ENCODE measurements around the gene KCTD20. TPM values are rescaled to one million over a fixed set of nuclear protein-coding genes. Genes with fewer than 3 reads are reported as not detected.

Gene KCTD20
- total and polyA plus RNA-seq, 9 of the 15 experiments (the other 6 are each of a cell fraction or from before 2014, with no cell fraction given): 28.9 to 160 (median 70.6) TPM

GRCh38 chr6:36423101-36423824 lies 19.5 kb upstream of the KCTD20 start (continued):
- TF ChIP-seq ILK (tag; IDR thresholded peaks at IDR 0.05; ENCODE audit: borderline replicate concordance, low read depth): no peak
- no peak; the same call in 1 of the 2 replicates for TF ChIP-seq PKNOX1 (IDR thresholded peaks at IDR 0.05)
- TF ChIP-seq ELF4 (CRISPR knock-in tag; IDR thresholded peaks at IDR 0.05): no peak
- TF ChIP-seq TFAM (CRISPR knock-in tag; conservative IDR thresholded peaks at IDR 0.05): no peak
- no peak for TF ChIP-seq ZNF347 (CRISPR knock-in tag; IDR thresholded peaks at IDR 0.05; ENCODE audit: low read depth)
- no peak for TF ChIP-seq KLF13 (tag; IDR thresholded peaks at IDR 0.05; ENCODE audit: borderline replicate concordance, low read depth)
- TF ChIP-seq SP1 (CRISPR knock-in tag; IDR thresholded peaks at IDR 0.05): peak; percentile 61; the same call in 1 of the 2 replicates
- TF ChIP-seq E2F3 (CRISPR knock-in tag; IDR thresholded peaks at IDR 0.05): peak; percentile 94
- TF ChIP-seq, protein P1, sequence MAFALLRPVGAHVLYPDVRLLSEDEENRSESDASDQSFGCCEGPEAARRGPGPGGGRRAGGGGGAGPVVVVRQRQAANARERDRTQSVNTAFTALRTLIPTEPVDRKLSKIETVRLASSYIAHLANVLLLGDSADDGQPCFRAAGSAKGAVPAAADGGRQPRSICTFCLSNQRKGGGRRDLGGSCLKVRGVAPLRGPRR (CRISPR knock-in tag; IDR thresholded peaks at IDR 0.05): 0 out of 2 replicates have a peak, but pooled peaks have one; percentile 74
- TF ChIP-seq ID3 (CRISPR knock-in tag; IDR thresholded peaks at IDR 0.05): no peak
- TF ChIP-seq ID3 (tag; IDR thresholded peaks at IDR 0.05): no peak; the same call in 1 of the 2 replicates
- no peak for TF ChIP-seq ZNF274 (IDR thresholded peaks at IDR 0.05; ENCODE audit: borderline replicate concordance, low read depth, low read length)
- no peak for TF ChIP-seq MTF1 (CRISPR knock-in tag; IDR thresholded peaks at IDR 0.05; ENCODE audit: borderline replicate concordance)
- no peak for TF ChIP-seq SRSF3 (IDR thresholded peaks at IDR 0.05; ENCODE audit: insufficient read depth, low read length)
- TF ChIP-seq, protein P2, sequence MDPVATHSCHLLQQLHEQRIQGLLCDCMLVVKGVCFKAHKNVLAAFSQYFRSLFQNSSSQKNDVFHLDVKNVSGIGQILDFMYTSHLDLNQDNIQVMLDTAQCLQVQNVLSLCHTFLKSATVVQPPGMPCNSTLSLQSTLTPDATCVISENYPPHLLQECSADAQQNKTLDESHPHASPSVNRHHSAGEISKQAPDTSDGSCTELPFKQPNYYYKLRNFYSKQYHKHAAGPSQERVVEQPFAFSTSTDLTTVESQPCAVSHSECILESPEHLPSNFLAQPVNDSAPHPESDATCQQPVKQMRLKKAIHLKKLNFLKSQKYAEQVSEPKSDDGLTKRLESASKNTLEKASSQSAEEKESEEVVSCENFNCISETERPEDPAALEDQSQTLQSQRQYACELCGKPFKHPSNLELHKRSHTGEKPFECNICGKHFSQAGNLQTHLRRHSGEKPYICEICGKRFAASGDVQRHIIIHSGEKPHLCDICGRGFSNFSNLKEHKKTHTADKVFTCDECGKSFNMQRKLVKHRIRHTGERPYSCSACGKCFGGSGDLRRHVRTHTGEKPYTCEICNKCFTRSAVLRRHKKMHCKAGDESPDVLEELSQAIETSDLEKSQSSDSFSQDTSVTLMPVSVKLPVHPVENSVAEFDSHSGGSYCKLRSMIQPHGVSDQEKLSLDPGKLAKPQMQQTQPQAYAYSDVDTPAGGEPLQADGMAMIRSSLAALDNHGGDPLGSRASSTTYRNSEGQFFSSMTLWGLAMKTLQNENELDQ (CRISPR knock-in tag; IDR thresholded peaks at IDR 0.05; ENCODE audit: borderline replicate concordance): peak; percentile 62; the same call in 1 of the 2 replicates
- TF ChIP-seq BRCA1 (IDR thresholded peaks at IDR 0.05): no peak
- no peak for TF ChIP-seq BRCA1 (CRISPR knock-in tag; IDR thresholded peaks at IDR 0.05)
- TF ChIP-seq HNRNPL (IDR thresholded peaks at IDR 0.05; ENCODE audit: low read depth, low read length): no peak
- TF ChIP-seq, protein P3, sequence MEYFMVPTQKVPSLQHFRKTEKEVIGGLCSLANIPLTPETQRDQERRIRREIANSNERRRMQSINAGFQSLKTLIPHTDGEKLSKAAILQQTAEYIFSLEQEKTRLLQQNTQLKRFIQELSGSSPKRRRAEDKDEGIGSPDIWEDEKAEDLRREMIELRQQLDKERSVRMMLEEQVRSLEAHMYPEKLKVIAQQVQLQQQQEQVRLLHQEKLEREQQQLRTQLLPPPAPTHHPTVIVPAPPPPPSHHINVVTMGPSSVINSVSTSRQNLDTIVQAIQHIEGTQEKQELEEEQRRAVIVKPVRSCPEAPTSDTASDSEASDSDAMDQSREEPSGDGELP (CRISPR knock-in tag; IDR thresholded peaks at IDR 0.05; ENCODE audit: borderline replicate concordance): peak; percentile 92
- TF ChIP-seq PHB2 (IDR thresholded peaks at IDR 0.05; ENCODE audit: low read depth): no peak
- TF ChIP-seq SOX6 (IDR thresholded peaks at IDR 0.05): no peak
- TF ChIP-seq GATAD2B (IDR thresholded peaks at IDR 0.05; ENCODE audit: borderline replicate concordance): peak; percentile 21; the same call in 1 of the 2 replicates
